ENCODE measurements around the gene RHOT2. TPM values are rescaled to one million over a fixed set of nuclear protein-coding genes. Genes with fewer than 3 reads are reported as not detected.

The RHOT2 gene
- polyA plus RNA-seq, 1 experiment: 38.0 TPM

DNA sequence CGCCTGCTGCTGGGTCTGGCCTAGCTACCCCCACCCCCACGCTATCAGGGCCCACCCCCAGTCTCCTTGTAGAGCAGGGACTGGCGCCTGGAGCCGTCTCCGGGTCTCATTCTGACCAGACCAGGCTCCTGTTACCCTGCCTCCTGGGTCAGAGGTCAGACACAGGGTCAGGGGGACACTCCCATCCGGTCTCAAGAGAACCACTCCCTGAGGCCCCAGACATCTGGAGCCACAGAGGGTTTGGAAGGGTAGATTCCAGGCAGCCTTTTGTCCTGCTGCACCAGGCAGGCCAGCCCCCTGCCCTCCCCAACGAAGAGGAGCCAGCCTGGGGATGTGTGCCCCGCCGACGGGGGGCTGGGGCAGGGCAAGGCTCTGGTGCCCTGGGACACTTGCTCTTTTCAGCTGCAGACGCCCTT is 38.1 kb upstream of the RHOT2 start:
- CTCF ChIA-PET: no interaction called here
- no peak for DNase-seq (ENCODE audit: low read depth, low spot score)
- Histone ChIP-seq H3K9me3 (ENCODE audit: control insufficient read depth, insufficient read depth, low read length) (peaks cover 14% of the 10 kb centered on the region; the same call in 1 of the 2 replicates), H3K27me3 (ENCODE audit: control insufficient read depth, insufficient read depth, low read length) (no peaks in the 10 kb centered on the region), H3K4me3 (ENCODE audit: low read depth, low read length) (no peak overlapping the region), H3K27ac (ENCODE audit: low read depth, low read length) (no peak overlapping the region)
- POLR2A ChIA-PET: no interaction called here
- TF ChIP-seq, protein P1, sequence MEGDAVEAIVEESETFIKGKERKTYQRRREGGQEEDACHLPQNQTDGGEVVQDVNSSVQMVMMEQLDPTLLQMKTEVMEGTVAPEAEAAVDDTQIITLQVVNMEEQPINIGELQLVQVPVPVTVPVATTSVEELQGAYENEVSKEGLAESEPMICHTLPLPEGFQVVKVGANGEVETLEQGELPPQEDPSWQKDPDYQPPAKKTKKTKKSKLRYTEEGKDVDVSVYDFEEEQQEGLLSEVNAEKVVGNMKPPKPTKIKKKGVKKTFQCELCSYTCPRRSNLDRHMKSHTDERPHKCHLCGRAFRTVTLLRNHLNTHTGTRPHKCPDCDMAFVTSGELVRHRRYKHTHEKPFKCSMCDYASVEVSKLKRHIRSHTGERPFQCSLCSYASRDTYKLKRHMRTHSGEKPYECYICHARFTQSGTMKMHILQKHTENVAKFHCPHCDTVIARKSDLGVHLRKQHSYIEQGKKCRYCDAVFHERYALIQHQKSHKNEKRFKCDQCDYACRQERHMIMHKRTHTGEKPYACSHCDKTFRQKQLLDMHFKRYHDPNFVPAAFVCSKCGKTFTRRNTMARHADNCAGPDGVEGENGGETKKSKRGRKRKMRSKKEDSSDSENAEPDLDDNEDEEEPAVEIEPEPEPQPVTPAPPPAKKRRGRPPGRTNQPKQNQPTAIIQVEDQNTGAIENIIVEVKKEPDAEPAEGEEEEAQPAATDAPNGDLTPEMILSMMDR (IDR thresholded peaks at IDR 0.05; ENCODE audit: low read depth, low read length): no peak

GRCh38 chr16:630249-630814 is 37.6 kb upstream of the RHOT2 start:
- TF ChIP-seq, protein P1 (IDR thresholded peaks at IDR 0.05; ENCODE audit: low read depth, low read length): no peak
- POLR2A ChIA-PET: interaction anchor here (0.6 kb wide), 1 partner anchor 218 kb away, joined by 4 read pairs; no protein-coding TSS in a partner anchor
- H3K9me3 ChIP-seq (ENCODE audit: control insufficient read depth, insufficient read depth, low read length): peaks cover 14% of the 10 kb centered on the region; the same call in 1 of the 2 replicates
- DNase-seq (ENCODE audit: low read depth, low spot score): no peak
- CTCF ChIA-PET: no interaction called here
- no peak overlapping the region for H3K4me3 ChIP-seq (ENCODE audit: low read depth, low read length)
- no peak overlapping the region for H3K27ac ChIP-seq (ENCODE audit: low read depth, low read length)
- no peaks in the 10 kb centered on the region for H3K27me3 ChIP-seq (ENCODE audit: control insufficient read depth, insufficient read depth, low read length)

- H3K4me3 ChIP-seq (ENCODE audit: low read depth, low read length): no peak within 1 kb of the TSS
- H3K9me3 ChIP-seq (ENCODE audit: control insufficient read depth, insufficient read depth, low read length): peaks cover 10% of the 10 kb centered on the region; the same call in 1 of the 2 replicates
- DNase-seq (ENCODE audit: low read depth, low spot score): no peak
- ChIA-PET POLR2A (interaction anchor here (0.6 kb wide), 2 partner anchors 219 to 1642 kb away, joined by 4 to 5 read pairs; no protein-coding TSS in a partner anchor), CTCF (no interaction called here)
- H3K27ac ChIP-seq (ENCODE audit: low read depth, low read length): no peak within 1 kb of the TSS
- TF ChIP-seq, protein P1 (IDR thresholded peaks at IDR 0.05; ENCODE audit: low read depth, low read length): no peak
- H3K27me3 ChIP-seq (ENCODE audit: control insufficient read depth, insufficient read depth, low read length): no peaks in the 10 kb centered on the region
These were observed 37.0 kb upstream of the RHOT2 start, which contains the start of gene WFIKKN1 for GRCh38 chr16:630815-631405. Gene WFIKKN1, plus strand, starts transcription at chr16:630985. Its CDS starts 269 bp downstream, at chr16:631254.

GRCh38 chr16:631808-632358 is 36.0 kb upstream of the RHOT2 start:
- ChIA-PET POLR2A (no interaction called here), CTCF (no interaction called here)
- TF ChIP-seq, protein P1 (IDR thresholded peaks at IDR 0.05; ENCODE audit: low read depth, low read length): no peak
- no peaks in the 10 kb centered on the region for H3K27me3 ChIP-seq (ENCODE audit: control insufficient read depth, insufficient read depth, low read length)
- no peak for DNase-seq (ENCODE audit: low read depth, low spot score)
- H3K4me3 ChIP-seq (ENCODE audit: low read depth, low read length): no peak overlapping the region
- H3K27ac ChIP-seq (ENCODE audit: low read depth, low read length): no peak overlapping the region
- H3K9me3 ChIP-seq (ENCODE audit: control insufficient read depth, insufficient read depth, low read length): peaks cover 10% of the 10 kb centered on the region; the same call in 1 of the 2 replicates

Measured in AG04450 (cell line).